HUES64 (cell line): ENCODE results near the gene C18orf63.

Source experiments
- H3K27ac ChIP-seq: 2 replicates; pipeline ENCODE4 v1.7.0; 2013; ENCODE audit warnings: low read depth, low read length, inconsistent platforms
- H3K27me3 ChIP-seq: 2 replicates; pipeline ENCODE4 v1.6.1; 2013; ENCODE audit warnings: mild to moderate bottlenecking, low read length; ENCODE audit not compliant: insufficient read depth
- H3K36me3 ChIP-seq: 2 replicates; pipeline ENCODE4 v1.6.1; 2013; ENCODE audit warnings: mild to moderate bottlenecking, low read length; ENCODE audit not compliant: insufficient read depth
- H3K4me1 ChIP-seq: 2 replicates; pipeline ENCODE4 v1.6.1; 2013; ENCODE audit warnings: mild to moderate bottlenecking, low read length, moderate library complexity; ENCODE audit not compliant: insufficient read depth
- H3K4me3 ChIP-seq: 2 replicates; pipeline ENCODE4 v1.5.1; 2013; ENCODE audit warnings: mild to moderate bottlenecking, low read length, moderate library complexity
- H3K9ac ChIP-seq: 2 replicates; pipeline ENCODE4 v1.6.1; 2013; ENCODE audit warnings: mild to moderate bottlenecking, low read depth, low read length
- H3K9me3 ChIP-seq: 2 replicates; pipeline ENCODE4 v1.6.1; 2013; ENCODE audit warnings: low read depth, low read length; ENCODE audit not compliant: insufficient read depth
- WGBS: fragments of 150-250, 120-280 bp; methylation state at CpG from one replicate; pipeline ENCODE4 v1.1.7; 2013; ENCODE audit warnings: missing lambda C conversion rate; 5-methylcytosine and 5-hydroxymethylcytosine counted together

The C18orf63 gene

GRCh38 chr18:74353169-74353775 lies 37.6 kb downstream of the C18orf63 start:
- 95% methylated on average over 1 of the region's 1 CpG for WGBS
- Histone ChIP-seq H3K9ac (no peak overlapping the region), H3K4me1 (no peaks in the 10 kb centered on the region)

DNA sequence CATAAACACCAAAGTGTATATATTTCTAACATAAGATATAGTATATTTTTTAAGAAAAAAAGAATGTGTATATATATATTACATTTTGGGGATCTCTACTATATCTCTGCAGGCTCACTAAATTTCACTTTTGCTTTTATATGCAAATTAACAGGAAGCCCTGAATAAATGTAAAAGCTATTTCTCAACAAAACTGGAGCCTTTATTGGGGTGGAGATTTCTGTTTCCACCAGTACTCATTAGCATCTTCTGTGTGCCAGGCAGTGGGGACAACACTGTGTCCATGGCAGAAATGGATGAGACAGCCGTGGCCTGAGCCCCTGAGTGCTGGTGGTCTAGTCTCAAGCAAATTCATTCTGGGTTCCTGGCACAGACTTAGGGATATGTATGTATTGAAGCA lies 41.3 kb downstream of the C18orf63 start:
- Histone ChIP-seq H3K9ac (no peak overlapping the region), H3K4me3 (no peak overlapping the region), H3K27me3 (no peaks in the 10 kb centered on the region; the same call in 1 of the 2 replicates), H3K27ac (no peak overlapping the region), H3K9me3 (no peaks in the 10 kb centered on the region), H3K36me3 (no peaks in the 10 kb centered on the region), H3K4me1 (no peaks in the 10 kb centered on the region)
- 87% methylated on average over 1 of the region's 1 CpG for WGBS

More at GRCh38 chr18:74353169-74353775, 37.6 kb downstream of the C18orf63 start:
- no peaks in the 10 kb centered on the region for H3K9me3 ChIP-seq
- no peaks in the 10 kb centered on the region for H3K36me3 ChIP-seq
- H3K4me3 ChIP-seq: no peak overlapping the region
- no peak overlapping the region for H3K27ac ChIP-seq
- no peaks in the 10 kb centered on the region; the same call in 1 of the 2 replicates for H3K27me3 ChIP-seq

DNA sequence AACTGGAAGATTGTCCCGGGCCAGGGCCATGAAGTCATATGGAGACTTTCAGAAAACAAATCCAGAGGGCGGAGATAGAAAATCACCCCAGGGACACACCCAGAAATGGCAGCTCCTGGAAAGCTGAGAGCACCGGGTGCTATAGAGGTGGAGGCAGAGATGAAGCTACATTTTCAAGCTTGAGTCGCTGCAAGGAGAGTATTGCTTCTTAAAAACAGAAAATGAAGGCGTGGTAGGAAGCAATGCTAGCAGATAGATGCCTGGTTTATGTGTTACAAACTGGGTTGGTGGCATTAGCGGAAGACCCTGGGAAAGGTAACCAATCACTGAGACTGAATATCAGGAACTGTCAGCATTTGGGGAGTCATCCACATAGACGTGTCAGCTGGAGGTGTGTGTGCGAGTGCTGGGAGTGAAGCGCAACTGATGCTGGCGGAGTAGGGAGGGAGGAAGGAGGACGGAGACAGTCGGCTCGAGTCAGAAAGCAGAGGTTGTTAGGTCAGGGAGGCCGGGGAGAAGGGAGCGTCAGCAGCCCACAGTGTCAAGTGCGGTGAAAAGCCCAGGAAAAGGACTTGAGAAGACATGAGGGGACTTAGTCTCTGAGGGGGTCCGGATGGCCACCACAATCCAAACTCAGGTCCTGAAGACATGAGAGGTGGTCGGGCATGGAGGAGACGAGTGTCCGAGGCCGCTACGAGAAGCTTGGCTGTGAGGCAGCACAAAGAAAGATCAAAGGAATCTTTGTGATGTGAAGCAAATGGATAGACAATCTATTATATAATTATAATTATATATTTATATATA lies 45.4 kb downstream of the C18orf63 start:
- 93% methylated on average over 22 of the region's 22 CpGs for WGBS
- Histone ChIP-seq H3K36me3 (no peaks in the 10 kb centered on the region), H3K27ac (no peak overlapping the region), H3K4me3 (no peak overlapping the region), H3K4me1 (no peaks in the 10 kb centered on the region), H3K9ac (no peak overlapping the region), H3K9me3 (no peaks in the 10 kb centered on the region), H3K27me3 (no peaks in the 10 kb centered on the region)

- no peak overlapping the region for H3K4me3 ChIP-seq
- no peak overlapping the region for H3K9ac ChIP-seq
- no peaks in the 10 kb centered on the region for H3K36me3 ChIP-seq
- no peak overlapping the region for H3K27ac ChIP-seq
- no peaks in the 10 kb centered on the region for H3K9me3 ChIP-seq
- 95% methylated on average over 10 of the region's 10 CpGs for WGBS
- no peaks in the 10 kb centered on the region for H3K27me3 ChIP-seq
- H3K4me1 ChIP-seq: no peaks in the 10 kb centered on the region
These were observed 52.3 kb downstream of the C18orf63 start for GRCh38 chr18:74367905-74368304.

- Histone ChIP-seq H3K36me3 (no peaks in the 10 kb centered on the region), H3K4me3 (no peak overlapping the region), H3K9me3 (no peaks in the 10 kb centered on the region), H3K27ac (no peak overlapping the region), H3K9ac (no peak overlapping the region), H3K4me1 (no peaks in the 10 kb centered on the region), H3K27me3 (no peaks in the 10 kb centered on the region)
- 85% methylated on average over 13 of the region's 13 CpGs for WGBS
These were observed 53.5 kb downstream of the C18orf63 start for GRCh38 chr18:74368901-74369705.

GRCh38 chr18:74370115-74370514 lies 54.5 kb downstream of the C18orf63 start:
- WGBS: 94% methylated on average over 2 of the region's 2 CpGs
- no peaks in the 10 kb centered on the region for H3K27me3 ChIP-seq
- H3K9me3 ChIP-seq: no peaks in the 10 kb centered on the region
- H3K4me1 ChIP-seq: no peaks in the 10 kb centered on the region
- H3K36me3 ChIP-seq: no peaks in the 10 kb centered on the region
- H3K27ac ChIP-seq: no peak overlapping the region
- no peak overlapping the region for H3K9ac ChIP-seq
- H3K4me3 ChIP-seq: no peak overlapping the region

GRCh38 chr18:74373428-74373827 lies 57.8 kb downstream of the C18orf63 start:
- Histone ChIP-seq H3K9me3 (no peaks in the 10 kb centered on the region), H3K4me3 (no peak overlapping the region), H3K27ac (no peak overlapping the region), H3K9ac (no peak overlapping the region), H3K27me3 (no peaks in the 10 kb centered on the region; the same call in 1 of the 2 replicates), H3K36me3 (no peaks in the 10 kb centered on the region), H3K4me1 (no peaks in the 10 kb centered on the region)
- WGBS: 97% methylated on average over 7 of the region's 8 CpGs

DNA sequence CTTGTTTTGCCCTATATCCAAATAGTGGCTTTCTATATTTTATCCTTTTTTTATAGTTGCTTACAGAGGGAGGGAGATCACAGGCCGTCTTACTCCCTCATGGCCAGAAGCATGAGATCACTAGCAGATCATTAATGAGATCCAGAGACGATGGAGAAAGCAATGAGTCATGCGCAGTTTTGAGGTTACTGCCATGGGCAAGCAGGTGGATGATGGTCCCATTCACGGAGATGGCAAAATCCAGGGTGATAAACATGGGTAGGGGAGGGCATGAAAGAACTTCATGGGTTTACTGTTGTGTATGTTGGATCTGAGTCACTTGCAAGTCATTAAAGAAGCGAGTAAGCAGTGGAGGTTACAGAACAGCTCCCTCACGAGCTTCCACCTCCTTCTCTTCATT lies 60.4 kb downstream of the C18orf63 start:
- Histone ChIP-seq H3K9ac (no peak overlapping the region), H3K27me3 (no peaks in the 10 kb centered on the region; the same call in 1 of the 2 replicates), H3K4me3 (no peak overlapping the region), H3K27ac (no peak overlapping the region), H3K9me3 (peaks cover 11% of the 10 kb centered on the region), H3K4me1 (no peaks in the 10 kb centered on the region), H3K36me3 (no peaks in the 10 kb centered on the region)
- WGBS: 92% methylated on average over 6 of the region's 6 CpGs

- peaks cover 15% of the 10 kb centered on the region for H3K9me3 ChIP-seq
- no peaks in the 10 kb centered on the region for H3K4me1 ChIP-seq
- no peak overlapping the region for H3K9ac ChIP-seq
- 78% methylated on average over 4 of the region's 4 CpGs for WGBS
- H3K27me3 ChIP-seq: no peaks in the 10 kb centered on the region; the same call in 1 of the 2 replicates
- H3K4me3 ChIP-seq: no peak overlapping the region
- H3K36me3 ChIP-seq: no peaks in the 10 kb centered on the region
- H3K27ac ChIP-seq: no peak overlapping the region
These were observed 60.9 kb downstream of the C18orf63 start for GRCh38 chr18:74376523-74376922.

DNA sequence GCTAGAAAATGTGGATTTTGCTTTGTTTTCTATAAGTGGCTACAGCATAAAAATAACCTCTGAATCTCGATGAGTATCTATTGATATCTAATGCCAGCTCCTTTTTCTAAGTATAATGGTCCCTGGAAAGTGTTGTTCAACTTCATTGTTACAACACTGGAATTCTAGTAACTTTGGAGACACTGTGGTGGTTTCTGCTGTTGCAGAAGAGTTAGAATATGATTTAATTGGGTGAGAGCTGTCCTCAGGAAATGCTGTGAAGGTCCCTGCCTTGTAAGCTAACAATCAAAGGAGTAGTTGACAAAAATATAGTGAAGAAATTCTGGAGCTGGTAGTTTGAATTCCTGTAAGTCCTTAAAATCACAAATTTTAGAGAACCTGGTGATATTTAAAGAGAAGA lies 62.1 kb downstream of the C18orf63 start:
- WGBS: 100% methylated on average over 1 of the region's 1 CpG
- H3K4me3 ChIP-seq: no peak overlapping the region
- H3K4me1 ChIP-seq: no peaks in the 10 kb centered on the region
- no peak overlapping the region for H3K9ac ChIP-seq
- H3K27me3 ChIP-seq: no peaks in the 10 kb centered on the region; the same call in 1 of the 2 replicates
- H3K9me3 ChIP-seq: peaks cover 18% of the 10 kb centered on the region
- H3K36me3 ChIP-seq: no peaks in the 10 kb centered on the region
- H3K27ac ChIP-seq: no peak overlapping the region

GRCh38 chr18:74378179-74378682 lies 62.6 kb downstream of the C18orf63 start:
- no peaks in the 10 kb centered on the region for H3K36me3 ChIP-seq
- H3K9me3 ChIP-seq: peaks cover 18% of the 10 kb centered on the region
- WGBS: 94% methylated on average over 4 of the region's 4 CpGs
- no peak overlapping the region for H3K27ac ChIP-seq
- no peak overlapping the region for H3K9ac ChIP-seq
- H3K4me3 ChIP-seq: no peak overlapping the region
- H3K4me1 ChIP-seq: no peaks in the 10 kb centered on the region
- no peaks in the 10 kb centered on the region; the same call in 1 of the 2 replicates for H3K27me3 ChIP-seq
